Fibroblast of skin of right quadriceps (primary cell): ENCODE measurements around the gene ABCC9.

Source experiments
- DNase-seq: peaks from one replicate; pipeline ENCODE4 v3.0.0-alpha.2; 2013

The ABCC9 gene

DNA sequence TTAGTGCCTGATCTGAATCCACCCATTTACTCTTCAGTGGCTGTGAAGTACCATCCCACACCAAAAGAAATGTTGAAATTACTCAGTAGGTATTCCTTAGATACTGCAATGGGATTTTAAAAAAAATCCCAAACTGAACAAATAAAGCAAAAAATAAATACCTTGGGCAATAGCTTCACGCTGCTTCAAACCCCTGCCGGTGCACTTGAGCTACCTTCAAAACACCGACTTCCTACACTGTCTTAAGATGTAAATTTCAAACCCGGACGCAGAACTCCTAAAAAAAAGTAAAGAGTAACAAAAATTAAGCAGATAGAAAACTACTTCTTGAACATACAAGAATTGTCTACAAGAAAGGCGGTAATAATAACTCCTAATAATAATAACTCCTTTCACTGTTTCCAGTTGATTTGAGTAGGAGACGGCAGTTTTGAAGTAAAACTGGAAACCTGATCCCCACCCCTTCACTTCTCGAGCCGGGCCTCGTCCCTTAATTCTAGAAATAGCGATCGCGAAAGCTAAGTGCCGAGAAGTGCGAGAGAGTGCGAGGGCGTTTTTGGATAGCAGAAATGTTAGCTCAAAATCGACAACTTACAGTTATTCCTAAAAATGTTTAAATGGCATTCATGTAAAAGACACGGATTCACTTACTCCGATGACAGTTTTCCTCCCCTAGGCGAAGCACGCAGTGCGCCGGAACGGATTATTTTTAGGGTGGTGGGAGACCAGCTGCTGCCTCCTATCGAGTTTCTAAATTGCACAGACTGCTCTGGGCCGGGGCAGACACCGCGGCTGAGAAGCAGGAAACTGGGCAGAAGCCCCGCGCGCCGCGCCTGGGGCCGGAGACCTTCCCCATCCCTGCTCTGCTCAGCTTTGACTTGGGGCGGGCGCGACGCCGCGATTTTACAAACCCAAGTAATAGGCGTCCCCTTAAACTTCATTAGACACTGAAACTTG is at the start of gene ABCC9:
Gene ABCC9, minus strand, starts transcription at position 878 of the 957 bp plus-strand sequence. CDS start 4,752 bp downstream, outside the sequence.
- peak; percentile 29 for DNase-seq

- DNase-seq, result peak; percentile 21
These were observed 48.7 kb upstream of the ABCC9 start for GRCh38 chr12:21989819-21990412.

- no peak for DNase-seq
These were observed 47.4 kb upstream of the ABCC9 start for GRCh38 chr12:21988619-21989018.

DNA sequence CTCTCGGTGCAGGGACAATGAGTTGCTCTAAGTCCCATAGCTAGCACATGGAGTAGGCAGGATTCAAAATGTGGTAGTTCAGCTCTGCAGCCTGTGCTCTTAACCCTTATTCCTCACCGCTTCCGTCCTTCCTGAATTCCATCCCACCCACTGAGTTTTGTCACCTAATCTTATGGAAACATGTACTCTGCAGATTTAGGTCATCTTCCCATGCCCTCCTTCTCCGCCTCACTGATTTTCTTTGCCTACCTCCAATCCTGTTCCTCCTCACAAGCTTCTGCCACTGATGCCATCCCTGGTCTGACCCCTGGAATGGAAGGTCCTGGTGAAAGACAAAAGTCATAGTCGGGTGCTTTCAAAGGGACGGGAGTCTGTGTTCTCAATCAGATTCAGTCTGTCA is 46.5 kb upstream of the ABCC9 start:
- no peak for DNase-seq

DNA sequence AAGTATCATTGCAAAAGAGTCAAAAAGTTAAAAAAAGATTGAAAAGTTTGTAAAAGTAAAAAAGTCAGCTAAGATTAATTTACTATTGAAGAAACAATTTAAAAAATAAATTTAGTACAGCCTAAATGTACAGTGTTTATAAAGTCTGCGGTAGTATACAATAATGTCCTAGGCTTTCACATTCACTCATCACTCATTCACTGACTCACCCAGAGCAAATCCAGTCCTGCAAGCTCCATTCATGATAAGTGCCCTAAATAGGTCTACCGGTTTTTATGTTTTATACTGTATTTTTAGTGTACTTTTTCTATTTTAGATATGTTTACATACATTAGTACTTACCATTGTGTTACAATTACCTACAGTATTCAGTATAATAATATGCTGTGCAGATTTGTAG is 43.9 kb upstream of the ABCC9 start:
- DNase-seq, result no peak

GRCh38 chr12:21984375-21984774 is 43.1 kb upstream of the ABCC9 start:
- no peak for DNase-seq

DNA sequence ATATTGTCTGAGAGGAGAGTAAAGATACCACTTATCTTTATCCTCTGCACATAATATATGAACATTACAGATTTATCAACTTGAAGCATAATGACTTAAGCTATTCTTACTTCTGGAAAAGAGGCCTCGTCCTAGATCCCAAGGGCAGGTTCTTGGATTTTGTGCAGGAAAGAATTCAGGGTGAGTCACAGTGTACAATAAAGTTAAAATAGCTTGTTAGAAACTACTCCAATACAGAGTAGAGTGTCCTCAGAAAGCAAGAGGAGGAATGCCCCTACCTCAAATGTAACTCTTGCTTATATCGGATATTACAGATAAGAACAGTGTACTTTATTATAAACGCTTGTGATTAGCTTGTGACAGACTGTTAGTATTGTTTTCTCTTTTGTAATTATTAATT is 41.9 kb upstream of the ABCC9 start:
- peak; percentile 5 for DNase-seq

- no peak for DNase-seq
These were observed 39.3 kb upstream of the ABCC9 start for GRCh38 chr12:21980544-21980943.

DNA sequence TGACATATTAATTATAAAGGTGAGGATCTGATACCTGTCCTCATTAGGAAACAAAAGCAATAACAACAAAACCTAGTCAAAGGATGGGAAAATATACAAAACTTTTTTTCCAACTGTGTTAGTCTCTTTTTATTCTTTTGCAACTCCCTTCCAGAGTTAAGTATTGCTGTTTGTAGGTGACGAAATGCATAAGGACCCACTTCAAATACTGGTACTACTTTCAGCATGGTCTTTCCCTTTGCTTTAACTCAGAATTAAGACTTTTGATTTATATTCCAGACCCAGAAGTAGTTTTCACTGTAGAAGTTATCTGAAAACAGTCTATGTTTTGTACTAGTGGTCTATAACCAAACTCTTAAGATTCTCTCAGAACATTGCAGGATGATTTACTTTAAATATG is 34.1 kb upstream of the ABCC9 start:
- DNase-seq, result no peak

GRCh38 chr12:21973221-21973620 is 32.0 kb upstream of the ABCC9 start:
- no peak for DNase-seq

DNA sequence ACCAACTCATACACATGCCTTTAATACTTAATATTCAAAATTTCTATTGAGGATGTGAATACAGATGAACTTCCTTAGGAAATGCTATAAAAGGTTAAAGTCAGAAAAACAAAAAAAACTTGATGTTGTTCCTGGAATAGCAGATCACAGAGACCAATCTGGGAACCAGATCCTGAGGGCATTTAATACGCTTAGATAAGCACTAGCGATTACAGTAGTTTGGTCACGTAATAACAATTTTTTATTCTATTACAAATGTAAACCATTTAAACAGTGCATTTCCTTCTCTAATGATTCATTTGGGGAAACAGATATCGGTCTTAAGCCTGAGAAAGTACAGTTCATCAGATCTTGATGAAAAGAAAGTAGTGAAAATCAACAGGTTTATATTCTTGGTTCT is 30.8 kb upstream of the ABCC9 start:
- DNase-seq, result no peak

DNA sequence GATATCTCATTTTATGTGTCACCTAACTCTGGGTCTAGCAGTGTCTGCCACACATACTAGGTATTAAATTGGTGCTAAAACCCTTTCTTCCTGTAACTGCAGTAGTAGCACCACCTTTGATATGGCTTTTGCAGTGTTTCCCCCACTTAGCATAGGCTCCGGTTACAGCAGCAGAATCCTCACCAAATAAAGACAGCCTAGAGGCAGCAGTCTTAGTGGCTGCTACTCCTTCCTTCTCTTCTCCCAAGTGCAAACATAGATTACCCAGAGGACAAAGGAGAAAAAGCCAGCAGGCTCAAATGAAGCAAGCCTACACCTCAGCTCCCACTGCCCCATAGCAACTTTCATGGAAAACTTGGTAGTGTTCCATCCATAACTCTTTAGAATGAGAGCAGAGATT is 30.1 kb upstream of the ABCC9 start:
- no peak for DNase-seq

GRCh38 chr12:21962821-21963220 is 21.6 kb upstream of the ABCC9 start:
- DNase-seq, result no peak

- DNase-seq, result peak; percentile 11
These were observed 21.0 kb upstream of the ABCC9 start for GRCh38 chr12:21962236-21962635.

GRCh38 chr12:21950649-21951048 is 9.4 kb upstream of the ABCC9 start:
- DNase-seq, result no peak

DNA sequence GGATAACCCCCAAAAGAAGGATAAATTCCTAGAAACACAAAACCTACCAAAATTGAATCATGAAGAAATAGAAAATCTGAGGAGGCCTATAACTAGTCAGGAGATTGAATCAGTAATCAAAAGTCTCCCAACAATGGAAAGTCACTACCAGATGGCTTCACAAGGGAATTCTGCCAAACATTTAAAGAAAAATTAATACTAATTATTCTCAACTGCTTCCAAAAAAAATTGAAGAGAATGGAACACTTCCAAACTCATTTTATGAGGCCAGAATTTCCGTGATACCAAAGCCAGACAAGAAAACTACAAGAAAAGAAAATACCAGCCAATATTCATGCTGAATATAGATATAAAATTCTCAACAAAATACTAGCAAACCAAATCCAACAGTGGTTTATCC is 7.8 kb upstream of the ABCC9 start:
- DNase-seq, result no peak

DNA sequence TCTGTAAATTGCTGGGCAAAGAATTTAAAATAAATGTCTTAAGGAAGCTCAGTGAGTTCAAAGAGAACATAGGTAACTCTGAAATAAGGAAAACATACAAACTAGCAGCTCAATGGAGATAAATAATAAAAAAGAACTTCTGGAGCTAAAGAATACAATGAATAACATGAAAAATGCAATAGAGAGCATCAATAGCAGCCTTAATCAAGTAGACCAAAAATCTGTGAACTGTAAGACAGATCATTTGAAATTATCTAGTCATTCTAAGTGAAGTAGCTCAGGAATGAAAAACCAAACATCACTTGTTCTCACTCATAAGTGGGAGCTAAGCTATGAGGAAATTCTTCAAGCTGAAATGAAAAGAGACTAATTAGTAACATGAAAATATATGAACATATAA is 5.8 kb upstream of the ABCC9 start:
- DNase-seq, result no peak

- DNase-seq, result no peak
These were observed 3.8 kb upstream of the ABCC9 start for GRCh38 chr12:21945002-21945401.

DNA sequence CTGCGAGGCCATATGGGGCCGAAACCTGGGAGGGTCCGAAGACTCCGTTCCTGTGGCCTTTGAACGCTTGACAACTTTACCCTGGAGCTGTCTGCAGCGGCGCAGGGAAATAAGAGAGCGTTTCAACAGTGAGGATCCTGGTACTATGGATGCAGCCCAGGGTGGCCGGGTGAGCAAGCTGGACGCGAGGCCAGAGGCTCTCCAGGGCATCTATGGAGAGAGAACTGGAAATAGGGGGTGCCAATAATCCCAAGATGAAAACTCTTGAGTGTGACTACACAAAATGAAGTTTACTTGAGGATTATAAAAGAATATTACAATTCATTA is 1.1 kb upstream of the ABCC9 start:
- DNase-seq, result no peak

DNA sequence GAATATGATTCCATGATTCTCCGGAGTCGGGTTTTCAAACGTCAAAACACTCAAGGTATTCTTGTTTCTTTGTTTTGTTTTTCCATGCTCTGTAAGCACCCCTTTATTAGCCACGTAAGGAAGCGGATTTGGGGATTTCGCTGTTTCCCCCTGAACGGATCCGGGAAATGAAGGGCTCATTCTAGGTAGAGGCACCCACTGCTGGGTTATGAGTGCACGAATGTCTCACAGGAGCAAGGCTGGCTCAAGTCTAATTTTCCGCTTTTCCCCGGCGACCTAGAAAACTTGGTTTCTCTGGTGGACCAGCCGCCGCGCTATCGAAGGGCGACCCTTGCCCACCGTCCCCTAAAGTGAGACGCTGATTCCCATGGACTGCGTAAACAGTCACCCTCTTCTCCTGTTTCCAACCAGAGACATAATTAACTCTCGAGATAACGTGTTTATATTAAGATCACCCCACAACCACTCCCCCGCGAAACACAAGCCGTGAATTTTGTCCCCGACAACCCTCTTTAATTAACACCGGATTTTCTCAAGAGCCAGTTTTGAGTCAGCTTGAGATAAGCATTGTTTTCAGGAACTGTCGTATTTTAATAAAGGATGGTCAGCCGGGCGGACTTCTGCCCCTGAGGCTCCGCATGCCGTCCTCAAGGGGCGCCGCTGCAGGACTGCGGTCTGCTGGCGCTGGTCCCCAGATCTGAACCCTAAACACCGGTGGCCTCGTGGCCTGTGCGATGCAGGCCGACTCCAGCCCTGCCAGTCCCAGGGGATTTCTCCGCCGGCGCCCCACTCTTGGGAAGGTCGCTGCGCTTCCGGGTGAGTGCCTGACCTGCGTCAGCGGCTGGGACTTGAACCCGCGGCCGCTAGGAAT is 515 bp upstream of the ABCC9 start:
- peak; percentile 26 for DNase-seq

DNA sequence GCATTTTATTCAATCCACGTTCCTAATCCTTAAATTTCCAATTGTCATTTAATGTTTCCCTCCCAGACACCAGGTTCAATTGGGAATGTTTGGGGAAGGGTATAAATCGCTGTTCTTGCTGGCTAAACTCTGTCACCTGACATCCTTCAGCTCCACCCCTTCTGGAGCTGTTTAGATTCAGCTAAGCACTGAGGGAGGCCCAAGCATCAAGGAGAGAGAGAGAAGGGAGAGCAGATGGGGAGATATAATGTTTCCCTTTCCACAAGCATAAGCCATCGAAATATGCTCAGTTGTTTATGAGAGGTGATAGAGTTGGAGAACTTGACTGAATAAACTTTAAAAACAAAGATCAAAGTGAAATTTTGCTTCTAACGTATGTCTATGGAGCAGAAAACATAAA is 1.8 kb downstream of the ABCC9 start:
- DNase-seq, result no peak

- DNase-seq, result no peak
These were observed 2.3 kb downstream of the ABCC9 start for GRCh38 chr12:21938879-21939278.

- peak; percentile 39 for DNase-seq
These were observed 7.1 kb downstream of the ABCC9 start for GRCh38 chr12:21934173-21934572.

DNA sequence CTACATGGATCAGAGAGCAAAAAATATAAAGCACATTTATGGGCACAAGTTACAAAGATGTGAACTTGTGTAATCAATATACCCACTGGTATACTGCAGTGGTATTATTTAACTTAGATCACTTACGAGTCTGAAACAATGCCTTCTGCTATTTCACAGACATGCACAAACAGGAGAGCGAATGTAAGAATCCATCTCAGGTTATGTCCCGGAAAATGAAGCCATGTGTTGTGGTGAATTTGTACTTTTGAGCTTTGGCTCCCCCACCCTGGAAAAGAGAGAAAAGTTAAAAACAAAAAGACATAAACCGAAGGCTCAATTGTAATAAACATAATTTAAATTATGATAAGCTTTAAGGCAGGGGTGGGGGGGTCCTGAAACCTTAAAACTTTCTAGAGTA is 7.6 kb downstream of the ABCC9 start:
- DNase-seq, result no peak
